ENCODE measurements around the gene ATP9B.

ATP9B gene

GRCh38 chr18:79396431-79397246, 327.4 kb downstream of the ATP9B start:
- peak; percentile 58 for DNase-seq (ENCODE audit: low spot score)

- no peak for DNase-seq (ENCODE audit: low spot score)
These were observed 328.1 kb downstream of the ATP9B start for GRCh38 chr18:79397247-79397829.

- DNase-seq (ENCODE audit: low spot score) = no peak
These were observed 328.9 kb downstream of the ATP9B start for GRCh38 chr18:79397830-79398761.

- DNase-seq (ENCODE audit: low spot score) = peak; percentile 51
These were observed 330.3 kb downstream of the ATP9B start for GRCh38 chr18:79399275-79400081.

- peak; percentile 62 for DNase-seq (ENCODE audit: low spot score)
These were observed 330.9 kb downstream of the ATP9B start for GRCh38 chr18:79400091-79400590.

- no peak for DNase-seq (ENCODE audit: low spot score)
These were observed 331.6 kb downstream of the ATP9B start for GRCh38 chr18:79400591-79401381.

- no peak for DNase-seq (ENCODE audit: low spot score)
These were observed 332.5 kb downstream of the ATP9B start for GRCh38 chr18:79401494-79402208.

- DNase-seq (ENCODE audit: low spot score) = no peak
These were observed 333.0 kb downstream of the ATP9B start for GRCh38 chr18:79402209-79402576.

GRCh38 chr18:79402977-79403722, 334.0 kb downstream of the ATP9B start:
- no peak for DNase-seq (ENCODE audit: low spot score)

GRCh38 chr18:79403723-79404566, 334.8 kb downstream of the ATP9B start:
- no peak for DNase-seq (ENCODE audit: low spot score)

GRCh38 chr18:79404567-79404910, 335.3 kb downstream of the ATP9B start:
- no peak for DNase-seq (ENCODE audit: low spot score)

- no peak for DNase-seq (ENCODE audit: low spot score)
These were observed 336.0 kb downstream of the ATP9B start for GRCh38 chr18:79405019-79405780.

GRCh38 chr18:79405781-79406575, 336.8 kb downstream of the ATP9B start:
- peak; percentile 94 for DNase-seq (ENCODE audit: low spot score)

- DNase-seq (ENCODE audit: low spot score) = no peak
These were observed 337.5 kb downstream of the ATP9B start for GRCh38 chr18:79406708-79407107.

- DNase-seq (ENCODE audit: low spot score) = no peak
These were observed 340.1 kb downstream of the ATP9B start for GRCh38 chr18:79409313-79409712.

- no peak for DNase-seq (ENCODE audit: low spot score)
These were observed 341.0 kb downstream of the ATP9B start for GRCh38 chr18:79410171-79410641.
